Spleen (tissue), 11 donors: ENCODE data around the gene GABBR2. TPM values are rescaled to one million over a fixed set of nuclear protein-coding genes. Genes with fewer than 3 reads are reported as not detected.

ENCODE experiments used
- DNase-seq: peaks from one replicate; pipeline ENCODE4 v3.0.0-alpha.2; 2020
- H3K27ac ChIP-seq, 8 donors: fragments of 200-600 bp; sonication (generic) in 7 of 8; 1 replicate in 4 of 8; 2 replicates in 4 of 8; pipeline versions ENCODE4 v1.5.0 to v1.8.0; 2016 to 2021; ENCODE audit warnings: inconsistent platforms in 4 of 8, mild to moderate bottlenecking in 4 of 8, moderate library complexity in 1 of 8
- H3K27me3 ChIP-seq, 7 donors: fragments of 200-600 bp; sonication (generic) in 6 of 7; replicated peaks in 1 of 7; 1 replicate in 4 of 7; 2 replicates in 3 of 7; pipeline versions ENCODE4 v1.5.0 to v1.8.0; 2016 to 2021; ENCODE audit warnings: inconsistent platforms in 3 of 7, mild to moderate bottlenecking in 1 of 7
- H3K36me3 ChIP-seq, 6 donors: fragments of 200-600 bp; sonication (generic) in 5 of 6; 1 replicate in 4 of 6; 2 replicates in 2 of 6; pipeline versions ENCODE4 v1.5.0 to v1.8.0; 2016 to 2021; ENCODE audit warnings: inconsistent platforms in 2 of 6
- H3K4me1 ChIP-seq, 6 donors: fragments of 200-600 bp; sonication (generic) in 5 of 6; 1 replicate in 3 of 6; 2 replicates in 3 of 6; pipeline versions ENCODE4 v1.5.0 to v1.8.0; 2016 to 2021; ENCODE audit warnings: inconsistent platforms in 3 of 6
- H3K4me3 ChIP-seq, 8 donors: fragments of 200-600 bp; sonication (generic) in 7 of 8; 1 replicate in 4 of 8; 2 replicates in 4 of 8; pipeline versions ENCODE4 v1.5.0 to v1.8.0; 2016 to 2021; ENCODE audit warnings: inconsistent platforms in 4 of 8, mild to moderate bottlenecking in 4 of 8, moderate library complexity in 2 of 8
- H3K9me3 ChIP-seq, 8 donors: fragments of 200-600 bp; sonication (generic) in 7 of 8; 1 replicate in 4 of 8; 2 replicates in 4 of 8; pipeline versions ENCODE4 v1.5.0 to v1.8.0; 2016 to 2021; ENCODE audit warnings: inconsistent platforms in 4 of 8
- CTCF ChIP-seq, 11 experiments: fragments of 200-600 bp in 7 of 11; fragments of 450-650 bp in 4 of 11; sonication (generic) in 4 of 11; IDR thresholded peaks in 8 of 11; conservative IDR thresholded peaks in 3 of 11; 1 replicate in 7 of 11; 2 replicates in 4 of 11; pipeline versions ENCODE4 v1.4.0 to v1.8.0; 2016 to 2021; ENCODE audit warnings: antibody characterized with exemption in 11 of 11, inconsistent platforms in 4 of 11, mild to moderate bottlenecking in 1 of 11
- POLR2A ChIP-seq, 3 donors: fragments of 450-650 bp; IDR thresholded peaks; one replicate each; pipeline ENCODE4 v1.5.1; 2017; ENCODE audit warnings: antibody characterized with exemption in 3 of 3, mild to moderate bottlenecking in 1 of 3
- POLR2AphosphoS5 ChIP-seq, 3 donors: sonication (generic); formaldehyde crosslinking; IDR thresholded peaks; one replicate each; pipeline ENCODE4 v1.5.1; 2017; ENCODE audit warnings: antibody characterized with exemption in 3 of 3
- WGBS, 5 donors: extraction: QIAGEN DNeasy Blood & Tissue Kit in 3 of 5; methylation state at CpG; one replicate each; pipeline versions ENCODE4 v1.1.5 to v1.1.7; 2013 to 2018; 5-methylcytosine and 5-hydroxymethylcytosine counted together
- intact Hi-C: fragments of 100-400 bp; cut with DNase I; formaldehyde crosslinking; loops from one replicate; pipeline ENCODE4 v1.15.0; 2023; ENCODE audit warnings: low total_unique reads
- polyA plus RNA-seq, 3 donors: library from polyadenylated mRNA; stranded (reverse); fragments of 200-250 nt; gene quantifications; one replicate each; pipeline ENCODE4 v1.2.1, GENCODE V29; 2013
- total RNA-seq, 7 donors: library from RNA; depleted of rRNA in 3 of 7; stranded (reverse); fragments of >200 nt in 3 of 7; fragmentation: NEBNext Ultra II Directional in 4 of 7; extraction: Animal tissue kit (Norgen Biotek cat#: 25700) in 4 of 7; gene quantifications; one replicate each; pipeline versions ENCODE4 v1.1.0 to v1.2.1, GENCODE V29; 2016 to 2021
- donor health status: healthy with polysubstance abuse.
- donor health status: DM: no; HTN: no; CAD: no; lungs with moderate emphysema.
- donor health status: DM: no; HTN: no; CAD: no.
- donor health status: Bipolar disorder and iron deficiency.
- donor health status: healthy.
- donor health status: DM: no; HTN: no; CAD: no.
- donor health status: DM: yes; HTN: yes; CAD: no.

GABBR2 gene
- total and polyA plus RNA-seq, 10 donors, result 0.03 to 0.32 (median 0.07) TPM; not detected in 7

- TF ChIP-seq POLR2A (IDR thresholded peaks at IDR 0.05) (no peak), CTCF (IDR thresholded peaks at IDR 0.05 in 8 of 11, conservative IDR thresholded peaks at IDR 0.05 in 3 of 11) (no peak), POLR2AphosphoS5 (IDR thresholded peaks at IDR 0.05) (no peak)
- no peak overlapping the region for H3K27ac ChIP-seq
- no peaks in the 10 kb centered on the region for H3K4me1 ChIP-seq
- H3K27me3 ChIP-seq, result peaks cover 0 to 17% (median 0%) of the 10 kb centered on the region in 7 donors
- intact Hi-C loops, result no loop called here
- no peaks in the 10 kb centered on the region for H3K36me3 ChIP-seq
- H3K4me3 ChIP-seq, result no peak overlapping the region
- H3K9me3 ChIP-seq, result peaks cover 0 to 26% (median 25%) of the 10 kb centered on the region in 8 donors
- DNase-seq, result no peak
- 33 to 55% (median 53%) methylated on average over 1 of the region's 1 CpG for WGBS, 5 donors
Observed at GRCh38 chr9:98365781-98366180, 343.0 kb downstream of the GABBR2 start.

- 78 to 85% (median 82%) methylated on average over 1 of the region's 1 CpG for WGBS, 5 donors
Observed at GRCh38 chr9:98365227-98365669, 343.5 kb downstream of the GABBR2 start.

GRCh38 chr9:98364086-98364485, 344.6 kb downstream of the GABBR2 start:
- Histone ChIP-seq H3K9me3 (peaks cover 0 to 26% (median 25%) of the 10 kb centered on the region in 8 donors), H3K27ac (no peak overlapping the region), H3K27me3 (peaks cover 0 to 24% (median 0%) of the 10 kb centered on the region in 7 donors), H3K4me1 (no peaks in the 10 kb centered on the region), H3K36me3 (no peaks in the 10 kb centered on the region), H3K4me3 (no peak overlapping the region)
- WGBS, 5 donors, result 73 to 86% (median 76%) methylated on average over 4 of the region's 4 CpGs
- no peak for DNase-seq
- TF ChIP-seq CTCF (IDR thresholded peaks at IDR 0.05 in 8 of 11, conservative IDR thresholded peaks at IDR 0.05 in 3 of 11), result no peak
- no peak for TF ChIP-seq POLR2A (IDR thresholded peaks at IDR 0.05)
- TF ChIP-seq POLR2AphosphoS5 (IDR thresholded peaks at IDR 0.05), result no peak
- intact Hi-C loops, result no loop called here

More at GRCh38 chr9:98365227-98365669, 343.5 kb downstream of the GABBR2 start:
- Histone ChIP-seq H3K4me1 (no peaks in the 10 kb centered on the region), H3K36me3 (no peaks in the 10 kb centered on the region), H3K27me3 (peaks cover 0 to 20% (median 0%) of the 10 kb centered on the region in 7 donors), H3K4me3 (no peak overlapping the region), H3K9me3 (peaks cover 0 to 26% (median 25%) of the 10 kb centered on the region in 8 donors), H3K27ac (no peak overlapping the region)
- intact Hi-C loops, result no loop called here
- DNase-seq, result no peak
- TF ChIP-seq CTCF (IDR thresholded peaks at IDR 0.05 in 8 of 11, conservative IDR thresholded peaks at IDR 0.05 in 3 of 11), result peak in 7 of 11 experiments; percentile 4 to 42 (median 29)
- no peak for TF ChIP-seq POLR2AphosphoS5 (IDR thresholded peaks at IDR 0.05)

- intact Hi-C loops, result no loop called here
- H3K36me3 ChIP-seq, result no peaks in the 10 kb centered on the region
- H3K9me3 ChIP-seq, result peaks cover 0 to 26% (median 25%) of the 10 kb centered on the region in 8 donors
- H3K27ac ChIP-seq, result no peak overlapping the region
- no peak overlapping the region for H3K4me3 ChIP-seq
- peaks cover 0 to 23% (median 0%) of the 10 kb centered on the region in 7 donors for H3K27me3 ChIP-seq
- no peak for TF ChIP-seq POLR2AphosphoS5 (IDR thresholded peaks at IDR 0.05)
- TF ChIP-seq POLR2A (IDR thresholded peaks at IDR 0.05), result no peak
- no peak for TF ChIP-seq CTCF (IDR thresholded peaks at IDR 0.05 in 8 of 11, conservative IDR thresholded peaks at IDR 0.05 in 3 of 11)
- no peak for DNase-seq
- no peaks in the 10 kb centered on the region for H3K4me1 ChIP-seq
- WGBS, 5 donors, result 76 to 84% (median 79%) methylated on average over 6 of the region's 6 CpGs
Observed at GRCh38 chr9:98363644-98364043, 345.1 kb downstream of the GABBR2 start.
